SK-N-MC (cell line): ENCODE measurements around the gene MMEL1.

Source experiments
- DNase-seq: peaks from one replicate; pipeline ENCODE4 v3.0.0-alpha.2; 2011; ENCODE audit warnings: low read depth, low spot score
- H3K27ac ChIP-seq: fragments of 200-600 bp; sonication (generic); 2 replicates; pipeline ENCODE4 v1.5.1; 2016; ENCODE audit warnings: mixed run types
- H3K36me3 ChIP-seq: fragments of 200-600 bp; sonication (generic); 2 replicates; pipeline ENCODE4 v1.6.1; 2017; ENCODE audit warnings: antibody characterized with exemption, low read length, mixed read lengths; ENCODE audit not compliant: insufficient read depth
- H3K4me3 ChIP-seq: fragments of 200-600 bp; sonication (generic); 2 replicates; pipeline ENCODE4 v1.5.1; 2016
- H3K9ac ChIP-seq: fragments of 200-600 bp; sonication (generic); 2 replicates; pipeline ENCODE4 v1.8.0; 2017; ENCODE audit warnings: mixed run types, mixed read lengths; ENCODE audit not compliant: insufficient read length
- H3K9me3 ChIP-seq: fragments of 200-600 bp; sonication (generic); 2 replicates; pipeline ENCODE4 v1.6.1; 2017; ENCODE audit warnings: low read depth, mild to moderate bottlenecking, antibody characterized with exemption, low read length, moderate library complexity, mixed read lengths
- EZH2 ChIP-seq: fragments of 200-600 bp; sonication (generic); IDR thresholded peaks from one replicate; pipeline ENCODE4 v1.6.1; 2017; ENCODE audit warnings: antibody characterized with exemption
- FOXP2 ChIP-seq: optimal IDR thresholded peaks from 2 replicates; pipeline ENCODE3; 2011; ENCODE audit warnings: mild to moderate bottlenecking, moderate library complexity; ENCODE audit not compliant: insufficient read depth; ENCODE audit errors: extremely low read length, control extremely low read depth
- POLR2AphosphoS5 ChIP-seq: IDR thresholded peaks from 2 replicates; pipeline ENCODE4 v1.6.1; 2012; ENCODE audit warnings: mild to moderate bottlenecking, low read depth, low read length, borderline replicate concordance

Gene MMEL1

DNA sequence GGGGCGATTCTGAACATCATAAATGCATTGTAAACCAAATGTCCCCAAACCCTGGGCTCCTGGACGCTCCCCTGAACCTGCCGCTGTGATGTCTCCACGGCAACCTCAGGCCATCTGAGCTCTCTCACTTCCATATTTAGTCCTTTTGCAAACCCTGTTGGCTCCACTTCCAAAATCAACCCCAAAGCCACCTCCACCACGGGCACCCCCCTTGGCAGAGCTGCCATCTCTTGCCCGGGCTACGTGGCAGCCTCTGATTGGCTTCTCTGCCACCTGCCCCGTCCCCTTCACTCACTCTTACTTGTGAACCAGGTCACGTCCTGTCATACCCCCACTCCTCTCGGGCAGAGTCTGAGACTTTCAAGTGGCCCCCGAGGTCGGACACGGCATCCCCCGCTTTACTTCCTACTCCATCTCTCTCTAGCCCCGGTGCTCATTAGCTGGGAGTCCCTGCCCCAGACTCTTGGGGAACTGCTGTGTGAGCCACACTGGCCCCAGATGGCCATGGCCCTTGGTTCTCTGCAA, 30.4 kb downstream of the MMEL1 start:
- H3K36me3 ChIP-seq = no peaks in the 10 kb centered on the region
- 0 out of 2 replicates have a peak, but pooled peaks cover 4% of the 10 kb centered on the region for H3K9me3 ChIP-seq
- no peak for DNase-seq
- no peak overlapping the region for H3K4me3 ChIP-seq
- H3K9ac ChIP-seq = no peak overlapping the region
- H3K27ac ChIP-seq = no peak overlapping the region
- TF ChIP-seq POLR2AphosphoS5 (no peak), EZH2 (no peak), FOXP2 (no peak)

DNA sequence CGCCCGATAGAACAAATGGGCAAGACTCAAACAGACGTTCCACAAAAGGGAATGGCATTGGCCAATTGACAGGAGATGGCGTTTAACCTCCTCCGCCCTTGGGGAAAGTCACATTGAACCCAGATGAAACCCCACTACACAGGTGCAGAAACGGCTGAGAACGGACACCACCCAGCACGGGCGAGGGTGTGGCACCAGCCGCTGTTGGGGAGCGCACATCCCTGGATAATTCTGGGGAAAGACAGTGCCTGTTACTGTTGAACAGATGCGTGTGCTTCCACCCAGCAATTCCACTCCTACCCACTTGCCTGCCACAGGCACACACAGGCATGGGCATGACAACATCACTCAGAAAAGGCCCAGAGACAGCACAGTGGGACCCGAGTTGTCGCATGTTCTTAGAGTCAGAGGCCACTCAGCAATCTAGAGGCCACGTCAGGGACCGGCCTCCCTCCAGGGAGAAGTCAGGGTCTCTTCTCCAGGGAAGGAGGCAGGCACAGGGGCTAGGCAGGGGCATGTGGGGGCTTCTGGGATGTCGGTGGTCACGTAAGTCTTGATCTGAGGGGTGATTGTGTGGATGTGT, 31.0 kb downstream of the MMEL1 start:
- TF ChIP-seq FOXP2 = no peak
- TF ChIP-seq POLR2AphosphoS5 = no peak
- TF ChIP-seq EZH2 = no peak
- H3K4me3 ChIP-seq = no peak overlapping the region
- DNase-seq = no peak
- H3K9ac ChIP-seq = no peak overlapping the region
- no peak overlapping the region for H3K27ac ChIP-seq
- no peaks in the 10 kb centered on the region for H3K36me3 ChIP-seq
- H3K9me3 ChIP-seq = 0 out of 2 replicates have a peak, but pooled peaks cover 4% of the 10 kb centered on the region

- H3K4me3 ChIP-seq = no peak overlapping the region
- no peak for DNase-seq
Observed at GRCh38 chr1:2598329-2598931, 34.4 kb downstream of the MMEL1 start.

GRCh38 chr1:2597441-2598328, 35.1 kb downstream of the MMEL1 start:
- no peak overlapping the region for H3K4me3 ChIP-seq
- TF ChIP-seq EZH2 (no peak), FOXP2 (no peak)
- H3K9ac ChIP-seq = no peak overlapping the region
- H3K36me3 ChIP-seq = no peaks in the 10 kb centered on the region
- H3K27ac ChIP-seq = no peak overlapping the region
- 0 out of 2 replicates have a peak, but pooled peaks cover 4% of the 10 kb centered on the region for H3K9me3 ChIP-seq
- no peak for DNase-seq

More at GRCh38 chr1:2598329-2598931, 34.4 kb downstream of the MMEL1 start:
- no peak for TF ChIP-seq FOXP2
- TF ChIP-seq POLR2AphosphoS5 = no peak
- TF ChIP-seq EZH2 = no peak
- 0 out of 2 replicates have a peak, but pooled peaks cover 4% of the 10 kb centered on the region for H3K9me3 ChIP-seq
- H3K27ac ChIP-seq = no peak overlapping the region
- no peak overlapping the region for H3K9ac ChIP-seq
- H3K36me3 ChIP-seq = no peaks in the 10 kb centered on the region

DNA sequence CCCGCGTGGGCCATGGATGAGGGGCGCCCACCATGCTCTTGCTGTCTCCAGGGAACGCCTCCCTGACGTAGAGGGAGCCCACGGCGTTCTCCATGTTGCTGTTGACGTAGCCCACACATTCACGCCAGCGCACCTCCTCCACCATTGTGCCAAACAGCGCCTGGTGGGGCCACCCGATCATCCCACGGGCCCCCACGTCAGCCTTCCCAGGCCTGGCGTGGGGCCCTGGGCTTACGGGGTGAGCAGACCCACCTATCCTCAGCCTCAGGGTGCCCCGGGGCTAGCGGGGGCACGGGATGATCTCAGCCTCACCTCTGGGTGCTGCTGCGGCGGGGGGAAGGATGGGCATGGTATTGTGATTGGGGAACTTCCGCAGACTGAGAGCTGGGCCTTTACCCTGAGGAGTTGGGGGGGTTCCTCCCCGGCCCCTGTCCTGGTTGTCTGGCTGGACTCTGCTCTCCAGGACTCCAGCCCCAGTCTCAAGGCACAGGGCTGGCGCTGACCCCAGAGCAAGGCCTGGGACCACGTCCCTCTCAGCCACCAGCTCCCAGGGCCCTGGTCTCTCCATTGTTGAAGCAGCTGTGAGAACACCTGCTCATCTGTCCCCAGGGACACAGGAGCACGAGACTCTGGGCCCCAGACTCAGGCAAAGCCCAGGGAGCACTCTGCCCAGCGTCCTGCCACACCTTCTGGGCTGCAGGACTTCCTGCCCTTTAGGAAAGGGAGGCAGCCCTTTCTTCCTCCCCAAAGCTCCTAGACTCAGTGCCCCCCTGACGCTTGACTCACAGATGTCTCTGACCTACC, 36.1 kb downstream of the MMEL1 start:
- TF ChIP-seq POLR2AphosphoS5 = no peak
- no peak for TF ChIP-seq EZH2
- no peak for TF ChIP-seq FOXP2
- no peak for DNase-seq
- no peak overlapping the region for H3K27ac ChIP-seq
- H3K36me3 ChIP-seq = no peaks in the 10 kb centered on the region
- no peak overlapping the region for H3K4me3 ChIP-seq
- no peak overlapping the region for H3K9ac ChIP-seq
- H3K9me3 ChIP-seq = 0 out of 2 replicates have a peak, but pooled peaks cover 4% of the 10 kb centered on the region

- Histone ChIP-seq H3K4me3 (no peak overlapping the region), H3K9ac (no peak overlapping the region), H3K36me3 (no peaks in the 10 kb centered on the region), H3K9me3 (0 out of 2 replicates have a peak, but pooled peaks cover 4% of the 10 kb centered on the region), H3K27ac (no peak overlapping the region)
- no peak for TF ChIP-seq FOXP2
- no peak for TF ChIP-seq POLR2AphosphoS5
- TF ChIP-seq EZH2 = no peak
- no peak for DNase-seq
Observed at GRCh38 chr1:2595812-2596529, 36.8 kb downstream of the MMEL1 start.

GRCh38 chr1:2595261-2595811, 37.5 kb downstream of the MMEL1 start:
- Histone ChIP-seq H3K27ac (no peak overlapping the region), H3K36me3 (no peaks in the 10 kb centered on the region), H3K9ac (no peak overlapping the region), H3K4me3 (no peak overlapping the region), H3K9me3 (0 out of 2 replicates have a peak, but pooled peaks cover 4% of the 10 kb centered on the region)
- no peak for TF ChIP-seq EZH2
- TF ChIP-seq FOXP2 = no peak
- TF ChIP-seq POLR2AphosphoS5 = no peak
- no peak for DNase-seq

DNA sequence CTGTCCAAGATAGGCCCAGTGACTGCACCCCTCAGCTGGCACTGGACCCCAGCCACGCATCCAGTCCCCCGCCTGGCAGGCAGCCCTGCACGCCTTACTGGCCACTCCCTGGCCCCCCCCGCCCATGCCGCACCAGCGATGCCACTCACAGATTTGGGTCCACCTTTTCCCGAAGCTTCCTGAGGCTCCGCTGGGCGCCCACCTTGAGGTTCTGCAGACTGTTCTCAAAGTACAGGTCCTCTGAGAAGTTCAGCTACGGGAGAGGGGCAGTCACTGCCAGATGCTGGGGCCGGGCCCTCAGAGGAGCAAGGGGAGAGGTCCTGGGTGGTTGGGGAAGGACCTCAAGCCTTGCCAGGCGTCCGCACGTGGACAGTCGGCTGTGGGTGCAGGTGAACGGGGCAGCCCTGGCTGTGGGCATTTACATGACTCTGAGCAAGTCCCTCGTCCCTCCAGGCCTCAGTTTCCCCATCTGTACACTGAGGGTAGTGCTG, 38.1 kb downstream of the MMEL1 start:
- TF ChIP-seq POLR2AphosphoS5 (no peak), EZH2 (no peak), FOXP2 (no peak)
- Histone ChIP-seq H3K9ac (no peak overlapping the region), H3K27ac (no peak overlapping the region), H3K4me3 (no peak overlapping the region), H3K36me3 (no peaks in the 10 kb centered on the region), H3K9me3 (0 out of 2 replicates have a peak, but pooled peaks cover 4% of the 10 kb centered on the region)
- no peak for DNase-seq
